Measurements from ENCODE around the gene TECR.
"Not testable (repeated sequence)": the region's sequence is repeated elsewhere in the genome, so short reads cannot be mapped to it uniquely, and the experiment has no call there.

TECR gene

DNA sequence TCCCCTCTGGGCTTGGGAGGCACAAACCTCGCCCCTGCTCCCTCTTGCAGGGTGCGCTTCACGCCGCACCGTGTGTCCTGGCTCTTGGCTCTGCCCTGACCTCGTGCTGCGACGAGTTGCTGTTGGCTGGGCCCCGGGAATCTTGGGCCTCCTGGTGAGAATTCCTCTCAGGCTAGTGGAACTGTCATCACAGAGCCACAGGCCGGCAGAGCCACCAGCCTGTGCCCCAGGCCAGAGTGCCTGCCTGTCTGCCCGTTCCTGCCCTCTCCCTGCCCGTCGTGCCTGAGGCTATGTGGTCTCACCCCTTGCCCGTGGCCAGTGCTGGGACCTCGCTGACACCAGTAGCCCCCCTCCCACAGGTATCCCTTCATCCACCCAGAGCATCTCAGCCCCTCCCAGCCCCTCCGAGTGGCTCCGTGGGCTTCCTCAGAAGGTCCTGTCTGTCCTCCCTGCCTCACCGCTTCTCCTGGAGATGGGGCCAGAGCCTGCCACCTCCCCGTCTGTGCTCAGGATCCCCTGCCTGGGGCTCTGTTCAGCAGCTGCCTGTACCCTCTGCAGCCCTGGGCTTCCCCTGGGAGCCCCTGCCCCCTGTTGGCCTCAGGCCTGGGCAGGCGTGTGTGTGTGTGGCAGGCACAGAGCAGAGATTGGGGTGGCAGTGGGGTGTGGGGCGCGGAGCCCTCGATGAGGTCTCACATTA lies 29.1 kb downstream of the TECR start:
- peaks cover 46% of the 10 kb centered on the region for H3K4me1 Mint-ChIP-seq (ENCODE audit: low read depth)
- no peak for DNase-seq
- no peak overlapping the region for H3K4me3 Mint-ChIP-seq
- no peaks in the 10 kb centered on the region for H3K27me3 Mint-ChIP-seq
- no peak overlapping the region for H3K27ac Mint-ChIP-seq
- H3K36me3 Mint-ChIP-seq (ENCODE audit: low read depth): peaks cover 13% of the 10 kb centered on the region
- H3K9me3 Mint-ChIP-seq: no peaks in the 10 kb centered on the region

DNA sequence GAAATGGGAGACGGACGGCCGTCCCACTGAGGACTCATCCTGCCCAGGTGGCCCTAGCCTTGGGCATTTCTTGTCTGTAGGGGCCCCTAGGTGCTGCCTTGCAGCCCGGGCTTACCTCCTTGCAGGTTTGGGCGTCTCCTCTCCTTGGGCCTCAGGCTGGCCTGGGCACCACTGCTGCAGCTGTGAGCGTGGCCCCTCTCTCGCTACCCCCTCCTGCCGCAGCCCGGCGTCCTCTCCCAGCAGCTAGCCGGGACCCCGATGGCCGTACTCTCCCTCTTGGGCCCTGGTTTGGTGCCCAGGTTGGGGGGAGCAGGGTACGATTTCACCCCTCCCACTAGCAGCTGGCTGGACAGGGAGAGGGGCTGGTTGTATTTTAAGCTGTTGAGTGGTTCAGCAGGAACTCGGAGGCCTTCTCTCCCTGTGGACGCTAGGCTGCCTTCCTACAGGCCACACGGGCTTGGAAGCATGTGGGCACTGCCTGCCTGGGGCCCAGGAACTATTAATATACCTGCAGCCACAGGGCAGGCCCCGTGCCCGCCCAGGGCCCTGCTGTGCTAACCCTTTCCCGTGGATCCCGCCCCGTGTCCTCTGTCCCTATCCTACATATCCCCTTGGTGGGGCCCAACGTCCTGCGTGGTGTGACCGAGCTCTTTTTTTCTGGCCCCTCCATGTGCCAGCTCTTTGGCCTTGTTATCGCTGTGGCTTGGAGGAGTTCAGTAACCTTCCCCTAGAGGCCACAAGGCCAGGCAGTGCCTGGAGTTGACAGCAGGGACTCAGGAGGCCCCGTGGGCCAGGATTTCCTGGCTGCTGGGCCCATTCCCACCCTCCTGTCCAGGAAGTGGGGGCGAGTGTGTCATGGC lies 30.8 kb downstream of the TECR start:
- H3K4me3 Mint-ChIP-seq: no peak overlapping the region
- no peaks in the 10 kb centered on the region for H3K9me3 Mint-ChIP-seq
- H3K27ac Mint-ChIP-seq: peak overlapping the region; percentile 89
- peaks cover 41% of the 10 kb centered on the region for H3K4me1 Mint-ChIP-seq (ENCODE audit: low read depth)
- no peaks in the 10 kb centered on the region for H3K27me3 Mint-ChIP-seq
- DNase-seq: no peak
- peaks cover 20% of the 10 kb centered on the region for H3K36me3 Mint-ChIP-seq (ENCODE audit: low read depth)

DNA sequence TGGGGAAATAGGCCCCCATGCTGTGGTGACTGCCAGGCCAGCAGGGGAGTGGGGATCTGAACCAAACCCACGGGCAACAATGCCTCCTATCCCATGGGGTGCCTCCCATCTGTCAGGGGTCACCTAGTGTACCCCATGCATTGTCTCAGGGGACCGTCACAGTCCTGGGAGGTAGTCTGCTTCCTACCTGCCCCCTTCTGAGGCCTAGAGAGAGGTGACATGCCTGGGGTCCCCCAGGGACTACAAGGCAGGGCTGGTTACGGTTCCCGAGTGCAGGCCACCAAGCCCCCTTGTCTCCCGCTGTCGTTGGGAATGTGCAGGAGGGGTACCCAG lies 31.3 kb downstream of the TECR start:
- no peak for DNase-seq
- Mint-ChIP-seq H3K27me3 (no peaks in the 10 kb centered on the region), H3K27ac (peak overlapping the region; percentile 89), H3K36me3 (ENCODE audit: low read depth) (peaks cover 26% of the 10 kb centered on the region), H3K4me1 (ENCODE audit: low read depth) (peaks cover 39% of the 10 kb centered on the region), H3K9me3 (no peaks in the 10 kb centered on the region), H3K4me3 (no peak overlapping the region)

DNA sequence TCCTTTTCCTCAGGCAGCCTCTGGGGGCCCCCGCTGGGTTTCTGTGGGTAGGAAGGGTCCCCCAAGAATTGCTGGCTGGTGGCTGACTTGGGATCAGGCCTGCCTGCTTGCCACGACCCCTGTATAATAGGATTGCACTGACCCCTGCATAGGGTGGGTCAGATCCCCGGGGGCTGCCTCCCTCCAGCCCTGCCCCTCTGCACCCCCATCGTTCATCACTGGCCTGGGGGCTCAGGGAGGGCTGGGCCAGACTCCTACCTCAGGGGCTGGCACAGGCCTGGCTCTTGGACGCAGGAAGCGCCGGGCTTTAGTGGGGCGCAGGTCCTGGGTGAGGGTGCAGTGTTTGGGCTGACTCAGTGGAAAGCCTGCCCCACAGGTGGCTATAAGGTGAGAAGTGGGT lies 31.9 kb downstream of the TECR start:
- Mint-ChIP-seq H3K9me3 (no peaks in the 10 kb centered on the region), H3K27ac (no peak overlapping the region), H3K27me3 (no peaks in the 10 kb centered on the region), H3K4me1 (ENCODE audit: low read depth) (peaks cover 34% of the 10 kb centered on the region), H3K4me3 (no peak overlapping the region), H3K36me3 (ENCODE audit: low read depth) (peaks cover 31% of the 10 kb centered on the region)
- DNase-seq: no peak

DNA sequence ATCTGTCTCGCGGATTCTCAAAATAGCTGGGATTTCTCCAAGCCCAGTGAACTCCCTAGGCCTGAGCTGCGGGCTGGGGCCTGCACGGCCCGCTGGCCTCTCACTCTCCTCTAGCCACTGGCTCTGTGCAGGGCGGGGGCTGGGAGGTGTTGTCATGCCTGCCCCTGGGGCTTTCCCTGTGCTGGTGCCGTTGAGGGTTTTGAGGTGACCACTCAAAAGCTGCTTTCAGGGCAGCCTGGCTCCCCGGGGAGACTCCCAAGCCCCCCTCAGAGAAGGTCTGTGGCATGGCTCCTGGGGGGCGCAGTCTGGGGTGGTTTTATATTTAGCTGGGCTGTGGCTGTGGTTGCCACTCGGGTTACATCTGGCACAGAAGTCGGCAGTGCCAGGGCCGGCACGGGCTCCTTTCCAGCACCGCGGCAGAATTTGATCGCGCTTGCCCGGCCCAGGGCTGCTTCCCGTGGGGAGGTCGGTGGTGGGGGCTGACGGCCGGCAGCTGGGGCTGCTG lies 32.5 kb downstream of the TECR start:
- H3K4me3 Mint-ChIP-seq: no peak overlapping the region
- no peaks in the 10 kb centered on the region for H3K9me3 Mint-ChIP-seq
- no peak for DNase-seq
- peaks cover 28% of the 10 kb centered on the region for H3K4me1 Mint-ChIP-seq (ENCODE audit: low read depth)
- H3K36me3 Mint-ChIP-seq (ENCODE audit: low read depth): peaks cover 35% of the 10 kb centered on the region
- H3K27me3 Mint-ChIP-seq: no peaks in the 10 kb centered on the region
- peak overlapping the region; percentile 61 for H3K27ac Mint-ChIP-seq

DNA sequence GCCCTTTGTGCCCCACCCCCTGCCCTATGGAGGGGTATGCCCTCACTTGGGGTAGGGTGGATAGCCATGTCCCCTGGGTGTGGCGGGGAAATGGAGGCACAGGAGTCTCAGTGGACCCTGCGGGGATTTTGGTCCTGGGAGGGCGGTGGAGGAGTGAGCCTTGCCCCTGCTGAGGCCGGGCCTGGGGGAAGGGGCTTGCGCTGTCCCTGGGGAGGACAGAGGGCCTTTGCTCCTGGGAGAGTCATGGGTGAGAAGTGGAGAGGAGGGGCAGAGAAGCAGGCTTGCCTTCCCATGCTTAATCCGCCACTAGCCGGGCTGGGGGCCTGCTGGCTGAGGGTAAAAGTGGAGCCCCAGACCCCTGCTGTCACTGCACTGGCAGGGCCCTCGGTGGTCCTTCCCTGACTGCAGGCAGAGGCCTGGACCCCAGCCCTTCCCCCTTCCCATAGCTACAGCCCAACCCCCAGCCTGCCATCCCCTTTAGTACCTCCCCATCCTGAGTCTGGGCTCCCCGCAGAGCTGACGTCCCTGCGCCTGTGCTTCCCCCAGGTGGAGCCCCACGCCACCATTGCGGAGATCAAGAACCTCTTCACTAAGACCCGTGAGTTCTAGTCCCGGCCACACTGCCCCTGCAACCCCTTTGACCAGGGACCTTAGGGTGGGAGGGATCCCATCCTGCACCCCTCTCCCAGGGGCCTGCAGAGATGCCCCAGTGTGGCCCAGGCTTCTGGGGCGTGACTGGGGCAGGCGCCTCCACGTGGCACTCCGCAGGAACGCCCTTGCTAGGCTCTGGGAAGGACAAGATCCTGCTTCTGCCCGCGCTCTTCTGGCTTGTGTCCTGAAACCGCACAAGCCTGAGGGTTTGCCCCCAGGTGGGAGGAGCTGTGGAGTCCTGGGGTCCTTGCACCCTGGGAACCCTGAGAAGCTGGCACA lies 33.5 kb downstream of the TECR start:
- peaks cover 35% of the 10 kb centered on the region for H3K4me1 Mint-ChIP-seq (ENCODE audit: low read depth)
- no peaks in the 10 kb centered on the region for H3K27me3 Mint-ChIP-seq
- no peak overlapping the region for H3K4me3 Mint-ChIP-seq
- peaks cover 44% of the 10 kb centered on the region for H3K36me3 Mint-ChIP-seq (ENCODE audit: low read depth)
- H3K9me3 Mint-ChIP-seq: no peaks in the 10 kb centered on the region
- DNase-seq: no peak
- H3K27ac Mint-ChIP-seq: peak overlapping the region; percentile 68

DNA sequence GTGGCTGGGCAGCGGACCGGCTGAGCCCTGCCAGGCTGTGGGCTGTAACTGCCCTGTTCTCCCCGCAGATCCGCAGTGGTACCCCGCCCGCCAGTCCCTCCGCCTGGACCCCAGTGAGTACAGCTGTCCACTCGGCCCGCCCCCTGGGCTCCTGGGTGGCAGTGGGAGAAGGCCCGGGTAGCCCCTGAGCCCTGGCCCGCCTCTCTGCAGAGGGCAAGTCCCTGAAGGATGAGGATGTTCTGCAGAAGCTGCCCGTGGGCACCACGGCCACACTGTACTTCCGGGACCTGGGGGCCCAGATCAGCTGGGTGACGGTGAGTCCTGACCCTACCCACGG lies 34.2 kb downstream of the TECR start:
- no peak for DNase-seq
- Mint-ChIP-seq H3K27me3 (no peaks in the 10 kb centered on the region), H3K4me3 (no peak overlapping the region), H3K4me1 (ENCODE audit: low read depth) (peaks cover 33% of the 10 kb centered on the region), H3K36me3 (ENCODE audit: low read depth) (peaks cover 47% of the 10 kb centered on the region), H3K27ac (peak overlapping the region; percentile 82), H3K9me3 (no peaks in the 10 kb centered on the region)

DNA sequence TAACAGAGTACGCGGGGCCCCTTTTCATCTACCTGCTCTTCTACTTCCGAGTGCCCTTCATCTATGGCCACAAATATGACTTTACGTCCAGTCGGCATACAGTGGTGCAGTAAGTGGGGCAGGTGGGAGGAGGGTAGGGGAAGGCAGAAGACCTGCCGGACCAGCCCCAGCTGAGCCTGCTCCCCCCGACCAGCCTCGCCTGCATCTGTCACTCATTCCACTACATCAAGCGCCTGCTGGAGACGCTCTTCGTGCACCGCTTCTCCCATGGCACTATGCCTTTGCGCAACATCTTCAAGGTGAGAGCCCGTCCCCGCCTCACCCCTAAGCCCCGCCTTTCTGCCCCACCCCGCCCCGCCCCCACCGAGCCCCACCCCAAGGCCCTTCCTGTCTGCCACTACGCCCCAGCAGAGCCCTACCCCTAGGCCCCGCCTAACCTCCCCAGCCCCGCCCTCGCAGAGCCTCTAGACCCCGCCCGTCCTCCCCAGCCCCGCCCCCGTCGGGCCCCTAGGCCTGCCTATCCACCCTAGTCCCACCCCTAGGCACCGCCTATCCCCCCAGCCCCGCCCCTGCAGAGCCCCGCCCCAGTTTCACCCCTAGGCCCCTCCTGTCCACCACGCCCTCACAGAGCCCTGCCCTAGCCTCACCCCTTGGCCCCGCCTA lies 34.7 kb downstream of the TECR start:
- Mint-ChIP-seq H3K27me3 (no peaks in the 10 kb centered on the region), H3K9me3 (no peaks in the 10 kb centered on the region), H3K4me3 (no peak overlapping the region), H3K4me1 (ENCODE audit: low read depth) (peaks cover 36% of the 10 kb centered on the region), H3K36me3 (ENCODE audit: low read depth) (peaks cover 51% of the 10 kb centered on the region), H3K27ac (peak overlapping the region; percentile 82)
- peak; percentile 63 for DNase-seq

DNA sequence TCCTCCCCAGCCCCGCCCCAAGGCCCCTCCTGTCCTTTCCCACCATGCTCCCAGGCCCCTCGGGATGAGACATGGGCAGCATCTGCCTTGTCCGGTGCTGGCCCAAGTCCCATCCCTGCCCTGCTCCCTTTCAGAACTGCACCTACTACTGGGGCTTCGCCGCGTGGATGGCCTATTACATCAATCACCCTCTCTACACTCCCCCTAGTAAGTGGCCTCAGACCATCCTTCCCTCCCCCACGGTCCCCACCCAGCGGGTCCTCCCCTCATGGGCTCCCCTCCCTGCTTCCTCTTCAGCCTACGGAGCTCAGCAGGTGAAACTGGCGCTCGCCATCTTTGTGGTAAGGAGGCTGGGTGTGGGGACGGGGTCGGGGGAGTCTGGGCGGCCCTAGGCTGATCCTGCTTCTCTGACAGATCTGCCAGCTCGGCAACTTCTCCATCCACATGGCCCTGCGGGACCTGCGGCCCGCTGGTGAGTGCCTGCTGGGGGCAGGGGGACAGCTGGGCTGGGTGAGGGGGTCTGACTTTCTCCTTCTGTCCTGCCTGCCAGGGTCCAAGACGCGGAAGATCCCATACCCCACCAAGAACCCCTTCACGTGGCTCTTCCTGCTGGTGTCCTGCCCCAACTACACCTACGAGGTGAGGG lies 35.4 kb downstream of the TECR start:
- H3K27me3 Mint-ChIP-seq, H3K4me3 Mint-ChIP-seq, DNase-seq, H3K9me3 Mint-ChIP-seq: not testable (repeated sequence)
- Mint-ChIP-seq H3K4me1 (ENCODE audit: low read depth) (peaks cover 42% of the 10 kb centered on the region), H3K27ac (peak overlapping the region; percentile 14), H3K36me3 (ENCODE audit: low read depth) (peaks cover 54% of the 10 kb centered on the region)

DNA sequence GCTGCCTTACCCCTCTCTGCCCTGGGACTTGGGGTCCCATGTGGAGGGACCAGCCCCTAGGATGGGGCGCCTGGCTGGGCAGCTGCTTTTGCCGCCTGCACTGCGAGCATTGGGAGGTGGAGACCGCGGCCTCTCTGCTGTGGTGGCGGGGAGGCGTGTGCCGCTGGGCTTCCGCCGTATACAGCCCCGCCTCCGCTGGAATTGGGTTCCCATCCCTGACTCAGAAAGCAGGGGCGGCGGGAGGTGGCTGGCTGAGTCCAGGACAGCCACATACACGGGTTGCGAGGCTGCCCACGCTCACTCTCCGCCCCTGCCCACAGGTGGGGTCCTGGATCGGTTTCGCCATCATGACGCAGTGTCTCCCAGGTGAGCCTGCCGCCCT lies 35.9 kb downstream of the TECR start:
- Mint-ChIP-seq H3K27ac (peak overlapping the region; percentile 14), H3K36me3 (ENCODE audit: low read depth) (peaks cover 55% of the 10 kb centered on the region), H3K27me3 (no peaks in the 10 kb centered on the region), H3K4me3 (no peak overlapping the region), H3K9me3 (no peaks in the 10 kb centered on the region), H3K4me1 (ENCODE audit: low read depth) (peaks cover 42% of the 10 kb centered on the region)
- no peak for DNase-seq

DNA sequence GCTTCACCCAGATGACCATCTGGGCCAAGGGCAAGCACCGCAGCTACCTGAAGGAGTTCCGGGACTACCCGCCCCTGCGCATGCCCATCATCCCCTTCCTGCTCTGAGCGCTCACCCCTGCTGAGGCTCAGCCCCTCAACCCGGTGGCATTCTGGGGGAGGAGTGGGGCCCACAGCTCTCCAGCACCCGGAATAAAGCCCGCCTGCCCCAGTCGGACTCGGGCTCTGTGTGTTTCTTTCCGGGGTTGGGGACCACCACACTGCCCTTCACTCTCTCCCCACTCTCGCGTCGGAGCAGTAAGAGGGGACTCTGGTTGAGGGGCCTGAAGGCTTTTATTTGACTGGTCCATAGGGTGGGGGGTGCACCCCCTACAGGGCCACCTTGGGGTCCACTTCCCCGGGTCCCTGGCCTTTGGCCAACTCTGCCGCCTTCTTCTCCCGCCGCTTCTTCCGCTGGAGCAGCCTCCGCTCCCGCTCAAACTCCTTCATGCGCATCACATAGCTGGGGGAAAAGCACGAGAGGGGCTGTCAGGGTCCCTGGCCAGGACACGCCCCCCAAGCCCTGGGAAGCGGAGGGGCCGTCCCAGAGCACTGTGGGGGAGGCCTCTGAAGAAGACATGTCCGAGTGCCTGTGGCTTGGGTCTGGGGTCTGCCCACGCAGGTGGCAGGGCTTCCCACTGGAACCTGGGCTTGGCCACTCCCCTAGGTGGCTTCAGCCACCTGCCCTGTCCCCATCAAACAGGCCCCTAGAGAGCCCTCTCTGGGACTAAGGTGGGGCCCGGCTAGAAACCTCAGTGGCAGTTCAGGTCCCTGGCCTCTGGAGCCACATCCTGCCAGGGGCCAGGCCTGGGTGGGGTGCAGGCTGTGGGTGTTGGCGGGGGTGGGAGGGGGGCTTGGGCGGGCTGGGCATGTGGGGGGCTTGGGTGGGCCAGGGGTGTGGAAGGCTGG lies 36.6 kb downstream of the TECR start:
- Mint-ChIP-seq H3K4me3 (no peak overlapping the region), H3K9me3 (no peaks in the 10 kb centered on the region), H3K4me1 (ENCODE audit: low read depth) (peaks cover 45% of the 10 kb centered on the region), H3K27ac (no peak overlapping the region), H3K27me3 (no peaks in the 10 kb centered on the region), H3K36me3 (ENCODE audit: low read depth) (peaks cover 59% of the 10 kb centered on the region)
- DNase-seq: no peak

DNA sequence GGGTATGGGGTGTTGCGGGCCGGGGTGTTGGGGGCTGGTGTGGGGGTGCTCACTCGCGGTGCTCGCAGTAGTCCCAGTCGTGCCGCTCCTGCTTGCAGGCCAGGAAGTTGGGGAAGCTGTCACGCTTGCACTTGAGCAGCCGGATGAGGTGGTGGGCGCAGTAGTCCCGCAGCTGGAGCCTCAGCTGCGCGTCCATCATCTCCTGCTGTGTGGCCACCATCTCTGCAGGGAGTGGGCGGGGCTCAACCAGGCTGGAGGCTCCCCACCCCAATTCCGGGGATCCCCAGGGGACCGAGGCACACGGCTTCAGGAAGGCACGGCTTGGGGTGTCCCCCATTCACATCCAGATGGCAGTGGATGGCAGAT lies 37.3 kb downstream of the TECR start:
- Mint-ChIP-seq H3K36me3 (ENCODE audit: low read depth) (peaks cover 64% of the 10 kb centered on the region), H3K4me3 (no peak overlapping the region), H3K9me3 (no peaks in the 10 kb centered on the region), H3K4me1 (ENCODE audit: low read depth) (peaks cover 44% of the 10 kb centered on the region), H3K27me3 (no peaks in the 10 kb centered on the region), H3K27ac (no peak overlapping the region)
- DNase-seq: no peak

DNA sequence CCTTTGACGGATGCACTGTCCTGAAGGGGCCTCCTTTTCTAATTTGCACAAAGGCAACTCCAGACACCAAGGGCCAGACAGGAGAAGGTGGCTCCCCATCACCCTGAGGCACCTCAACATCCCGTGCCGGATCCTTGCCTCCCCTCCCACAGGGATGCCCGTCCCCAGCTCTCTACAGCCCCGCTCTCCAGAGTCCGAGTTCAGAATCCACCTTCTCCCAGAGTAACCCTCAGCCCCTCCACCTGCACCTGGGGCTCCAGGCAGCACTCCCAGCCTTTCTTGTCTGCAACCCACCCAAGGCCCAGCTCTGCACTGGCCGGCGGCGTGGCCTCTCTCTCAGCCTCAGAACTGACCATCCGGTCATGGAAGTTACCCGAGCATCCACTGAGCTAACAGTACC lies 37.7 kb downstream of the TECR start:
- Mint-ChIP-seq H3K4me1 (ENCODE audit: low read depth) (peaks cover 43% of the 10 kb centered on the region), H3K36me3 (ENCODE audit: low read depth) (peaks cover 65% of the 10 kb centered on the region), H3K9me3 (no peaks in the 10 kb centered on the region), H3K27ac (peak overlapping the region; percentile 67), H3K27me3 (no peaks in the 10 kb centered on the region), H3K4me3 (no peak overlapping the region)
- DNase-seq: no peak
